ENCODE results near the gene NPTXR. TPM values are rescaled to one million over a fixed set of nuclear protein-coding genes. Genes with fewer than 3 reads are reported as not detected.

Gene NPTXR
- total RNA-seq (under 1 TPM; 0.05 to 0.25 TPM), polyA plus RNA-seq (under 1 TPM; 0.07 to 0.45 TPM)

DNA sequence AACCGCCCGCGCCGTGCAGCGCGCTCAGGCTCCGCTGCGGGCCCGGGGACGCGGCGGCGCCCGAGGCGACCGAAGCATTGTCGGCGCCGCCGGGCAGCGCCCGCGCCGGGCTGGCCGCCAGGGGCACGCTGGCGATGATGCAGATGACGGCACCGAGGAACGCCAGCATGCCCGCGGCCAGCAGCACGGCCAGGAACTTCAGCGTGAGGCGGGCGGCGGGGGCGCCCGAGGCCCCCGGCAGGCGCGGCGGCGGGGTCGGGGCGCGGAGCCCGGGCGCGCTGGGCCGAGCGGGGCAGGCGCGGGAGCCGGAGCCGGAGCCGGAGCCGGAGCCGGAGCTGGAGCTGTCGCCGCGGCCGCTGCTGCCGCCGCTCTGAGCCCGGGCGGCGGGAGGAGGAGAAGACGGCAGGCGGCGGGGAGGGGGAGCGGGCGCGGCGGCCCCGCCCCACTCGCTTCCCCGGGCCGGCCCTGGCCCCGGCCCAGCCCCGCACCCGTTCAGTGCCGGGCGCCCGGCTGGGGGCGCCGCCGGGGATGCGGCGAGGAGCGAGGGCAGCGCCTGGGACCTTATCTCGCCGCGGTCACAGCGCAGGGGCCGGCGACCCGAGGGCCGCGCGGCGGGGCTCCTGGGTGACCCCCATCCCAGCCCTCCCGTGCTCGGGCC is at the start of gene NPTXR:
TSS of gene NPTXR (minus strand) at position 372 of the 658 bp plus-strand sequence.
- DNase-seq (ENCODE audit: low spot score) = no peak
- under 1% methylated on average over 104 of the region's 105 CpGs for WGBS

GRCh38 chr22:38891256-38891655 is 47.4 kb upstream of the NPTXR start:
- TF ChIP-seq NR2F2 (IDR thresholded peaks at IDR 0.05) (no peak), GABPA (IDR thresholded peaks at IDR 0.05 in 1 of 2, conservative IDR thresholded peaks at IDR 0.05 in 1 of 2) (no peak), RAD21 (IDR thresholded peaks at IDR 0.05) (no peak), HNF4G (IDR thresholded peaks at IDR 0.05) (no peak), SP1 (IDR thresholded peaks at IDR 0.05) (no peak), REST (IDR thresholded peaks at IDR 0.05) (no peak), RXRA (IDR thresholded peaks at IDR 0.05) (no peak)
- no peak for DNase-seq (ENCODE audit: low spot score)
- H3K4me3 ChIP-seq (ENCODE audit: low read depth in 1 of 3, low read length in 3 of 3) = no peak overlapping the region

More for the DNA sequence above, at the start of gene NPTXR:
- TF ChIP-seq, protein P1, sequence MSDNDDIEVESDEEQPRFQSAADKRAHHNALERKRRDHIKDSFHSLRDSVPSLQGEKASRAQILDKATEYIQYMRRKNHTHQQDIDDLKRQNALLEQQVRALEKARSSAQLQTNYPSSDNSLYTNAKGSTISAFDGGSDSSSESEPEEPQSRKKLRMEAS (IDR thresholded peaks at IDR 0.05) = no peak
- TF ChIP-seq JUND (IDR thresholded peaks at IDR 0.05) (no peak), REST (IDR thresholded peaks at IDR 0.05) (no peak), GABPA (IDR thresholded peaks at IDR 0.05 in 1 of 2, conservative IDR thresholded peaks at IDR 0.05 in 1 of 2) (no peak), RAD21 (IDR thresholded peaks at IDR 0.05) (no peak), NR2F2 (IDR thresholded peaks at IDR 0.05) (no peak), ZBTB33 (IDR thresholded peaks at IDR 0.05) (no peak)
- no peak within 1 kb of the TSS for H3K27ac ChIP-seq (ENCODE audit: low read depth in 1 of 2, low read length in 2 of 2)
- peaks cover 0 to 8% (median 1%) of the 10 kb centered on the region in 4 donors for H3K27me3 ChIP-seq (ENCODE audit: control insufficient read depth in 4 of 4, insufficient read depth in 4 of 4, low read length in 3 of 4)
- H3K9me3 ChIP-seq (ENCODE audit: control insufficient read depth in 4 of 4, low read length in 3 of 4) = no peaks in the 10 kb centered on the region
- H3K9ac ChIP-seq (ENCODE audit: low read depth in 1 of 2, low read length in 2 of 2) = no peak within 1 kb of the TSS
- H3K4me3 ChIP-seq (ENCODE audit: low read depth in 1 of 3, low read length in 3 of 3) = peak within 1 kb of the TSS in 1 of 3 donors; percentile 57
- H3K36me3 ChIP-seq (ENCODE audit: control insufficient read depth in 4 of 4, insufficient read depth in 3 of 4, low read depth in 1 of 4, low read length in 3 of 4) = no peaks in the 10 kb centered on the region
- H3K4me1 ChIP-seq (ENCODE audit: control insufficient read depth in 4 of 4, insufficient read depth in 4 of 4, low read length in 3 of 4) = peaks cover 0 to 12% (median 7%) of the 10 kb centered on the region in 4 donors

More at GRCh38 chr22:38891256-38891655, 47.4 kb upstream of the NPTXR start:
- Histone ChIP-seq H3K27ac (ENCODE audit: low read depth in 1 of 2, low read length in 2 of 2) (no peak overlapping the region), H3K9me3 (ENCODE audit: control insufficient read depth in 4 of 4, low read length in 3 of 4) (no peaks in the 10 kb centered on the region), H3K4me1 (ENCODE audit: control insufficient read depth in 4 of 4, insufficient read depth in 4 of 4, low read length in 3 of 4) (no peaks in the 10 kb centered on the region), H3K27me3 (ENCODE audit: control insufficient read depth in 4 of 4, insufficient read depth in 4 of 4, low read length in 3 of 4) (peaks cover 0 to 2% (median 0%) of the 10 kb centered on the region in 4 donors), H3K9ac (ENCODE audit: low read depth in 1 of 2, low read length in 2 of 2) (no peak overlapping the region), H3K36me3 (ENCODE audit: control insufficient read depth in 4 of 4, insufficient read depth in 3 of 4, low read depth in 1 of 4, low read length in 3 of 4) (no peaks in the 10 kb centered on the region)
- 66% methylated on average over 9 of the region's 9 CpGs for WGBS

All from liver (tissue), 9 donors.